HepG2 (cell line): ENCODE results near the gene ALDH1A2. TPM values are rescaled to one million over a fixed set of nuclear protein-coding genes. Genes with fewer than 3 reads are reported as not detected.

ENCODE experiments used
- ATAC-seq: fragments of 200-7000 bp; cut with Tn5 transposase; 3 replicates; pipeline ENCODE4 v1.9.1; 2020; ENCODE audit warnings: mild to moderate bottlenecking, moderate library complexity
- BruUV-seq: library from RNA; stranded (reverse); fragments of 400-500 nt; replicated peaks from 2 replicates; lab custom pipeline; 2021; lab: Mats Ljungman, UMichigan
- CTCF ChIA-PET: fragments of 300-600 bp; formaldehyde crosslinking; extraction: SDS; loops from one replicate; lab custom pipeline; 2021; ENCODE audit warnings: low total read pairs, inconsistent platforms, low intra/inter-chr PET ratio; lab: Yijun Ruan, JAX
- POLR2A ChIA-PET: fragments of 350-600 bp; sonication (Branson Sonifier 250); formaldehyde crosslinking; loops from one replicate; lab custom pipeline; 2020; ENCODE audit warnings: antibody characterized with exemption, inconsistent platforms; lab: Yijun Ruan, JAX
- DNase-seq: peaks from one replicate; pipeline ENCODE4 v3.0.0-alpha.2; 2015; ENCODE audit warnings: low spot score
- FAIRE-seq: peaks from 3 replicates; lab custom pipeline; 2011; peaks lifted over from hg19 to GRCh38; lab: Jason Lieb, UNC
- H2AFZ ChIP-seq: one replicate; pipeline ENCODE4 v1.6.1; 2011; ENCODE audit warnings: low read length, inconsistent platforms
- H3K27ac ChIP-seq: fragments of 300-600 bp; 3 replicates; pipeline ENCODE4 v1.8.0; 2011; ENCODE audit warnings: mixed run types, mild to moderate bottlenecking, mixed read lengths, low read length, inconsistent platforms; ENCODE audit not compliant: insufficient read depth; ENCODE audit errors: extremely low read length
- H3K27me3 ChIP-seq, 2 experiments: fragments of 200-600 bp in 1 of 2; 2 replicates in 1 of 2; 3 replicates in 1 of 2; pipeline versions ENCODE4 v1.6.0 to v1.8.0; 2011; ENCODE audit warnings: low read length in 2 of 2, mild to moderate bottlenecking in 2 of 2, moderate library complexity in 2 of 2, inconsistent platforms in 1 of 2; ENCODE audit not compliant: insufficient read depth in 2 of 2, control insufficient read depth in 1 of 2
- H3K36me3 ChIP-seq, 2 experiments: fragments of 200-600 bp in 1 of 2; replicated peaks in 1 of 2; 2 replicates in 1 of 2; 3 replicates in 1 of 2; pipeline versions ENCODE4 v1.5.1 to v1.8.0; 2011; ENCODE audit warnings: low read length in 2 of 2, inconsistent platforms in 1 of 2; ENCODE audit not compliant: insufficient read depth in 2 of 2, control insufficient read depth in 1 of 2
- H3K4me1 ChIP-seq: 2 replicates; pipeline ENCODE4 v1.5.1; 2012; ENCODE audit warnings: low read length, inconsistent platforms; ENCODE audit not compliant: insufficient read depth
- H3K4me2 ChIP-seq: 2 replicates; pipeline ENCODE4 v1.6.0; 2011; ENCODE audit warnings: low read depth, low read length, inconsistent platforms
- H3K4me3 ChIP-seq, 3 experiments: fragments of 200-600 bp in 1 of 3; sonication (generic), shearing (Covaris generic) in 1 of 3; replicated peaks in 1 of 3; 2 replicates each; pipeline ENCODE4 v1.5.1; 2011 to 2016; ENCODE audit warnings: low read length in 3 of 3, inconsistent platforms in 2 of 3, low read depth in 2 of 3, mild to moderate bottlenecking in 2 of 3, control low read depth in 1 of 3, mixed read lengths in 1 of 3; ENCODE audit not compliant: insufficient read depth in 1 of 3
- H3K79me2 ChIP-seq: one replicate; pipeline ENCODE4 v1.6.1; 2011; ENCODE audit warnings: low read length, inconsistent platforms; ENCODE audit not compliant: insufficient read depth
- H3K9ac ChIP-seq: 2 replicates; pipeline ENCODE4 v1.6.0; 2011; ENCODE audit warnings: mild to moderate bottlenecking, low read depth, low read length, inconsistent platforms; ENCODE audit not compliant: insufficient read depth
- H3K9me3 ChIP-seq: 2 replicates; pipeline ENCODE4 v1.5.1; 2012; ENCODE audit warnings: mild to moderate bottlenecking, low read length
- H4K20me1 ChIP-seq: 2 replicates; pipeline ENCODE4 v1.6.0; 2011; ENCODE audit warnings: inconsistent platforms, mild to moderate bottlenecking, low read length, moderate library complexity; ENCODE audit not compliant: insufficient read depth
- SP4 ChIP-seq: sonication (generic); formaldehyde crosslinking; IDR thresholded peaks from 2 replicates; pipeline ENCODE4 v1.8.1; 2023; ENCODE audit warnings: mild to moderate bottlenecking, missing genetic modification reagents
- TFDP2 ChIP-seq: sonication (generic); formaldehyde crosslinking; IDR thresholded peaks from 2 replicates; pipeline ENCODE4 v1.4.0; 2020; ENCODE audit warnings: missing genetic modification reagents
- THYN1 ChIP-seq: sonication (generic); formaldehyde crosslinking; IDR thresholded peaks from 2 replicates; pipeline ENCODE4 v1.8.1; 2023; ENCODE audit warnings: low read depth, mild to moderate bottlenecking, moderate library complexity, missing genetic modification reagents, borderline replicate concordance
- ZNF317 ChIP-seq: sonication (generic); formaldehyde crosslinking; IDR thresholded peaks from 2 replicates; pipeline ENCODE4 v1.5.0; 2020; ENCODE audit warnings: mild to moderate bottlenecking, missing genetic modification reagents
- WGBS: methylation state at CpG from one replicate; pipeline ENCODE4 v1.1.6; 2017; ENCODE audit warnings: low lambda C conversion rate; 5-methylcytosine and 5-hydroxymethylcytosine counted together
- in situ Hi-C: cut with HindIII; loops from 2 replicates; pipeline ENCODE4 v1.10.0; 2017; ENCODE audit warnings: low pct_unique_long_range_greater_than_20kb; ENCODE audit not compliant: extremely low pct_ligation_motif_present
- intact Hi-C: fragments of 100-400 bp; cut with micrococcal nuclease; formaldehyde crosslinking; loops from one replicate; pipeline ENCODE4 v1.10.0; 2022; ENCODE audit not compliant: unreplicated experiment
- polyA plus RNA-seq, 8 experiments: library from polyadenylated mRNA; depleted of rRNA in 3 of 8; stranded (reverse) in 7 of 8; unstranded in 1 of 8; fragments of >200 nt; fragmentation: Illumina TruSeq in 4 of 8; extraction: Trizol in 4 of 8; gene quantifications; 2 replicates each; pipeline versions ENCODE4 v1.2.1 to v1.2.3, GENCODE V29; 2011 to 2016; ENCODE audit warnings: low read depth in 4 of 8, missing spikeins in 1 of 8, mixed read lengths in 1 of 8; ENCODE audit not compliant: insufficient read depth in 1 of 8
- total RNA-seq, 5 experiments: library from RNA; depleted of rRNA; stranded (reverse); fragments of >200 nt; fragmentation: Illumina TruSeq; extraction: Trizol; gene quantifications; 2 replicates each; pipeline ENCODE4 v1.2.3, GENCODE V29; 2016; ENCODE audit warnings: low read depth in 1 of 5
- TF ChIP-seq, protein P1 (sequence below): sonication (generic); formaldehyde crosslinking; IDR thresholded peaks from 2 replicates; pipeline ENCODE4 v1.8.1; 2023; ENCODE audit warnings: missing genetic modification reagents, inconsistent platforms, borderline replicate concordance
- TF ChIP-seq, protein P2 (sequence below): sonication (generic); formaldehyde crosslinking; IDR thresholded peaks from 2 replicates; pipeline ENCODE4 v1.5.0; 2020; ENCODE audit warnings: mild to moderate bottlenecking, missing genetic modification reagents

Gene ALDH1A2
- total and polyA plus RNA-seq, 2 of the 13 experiments (the other 11 are each of a cell fraction or from before 2014, with no cell fraction given), result 0.64 to 0.90 TPM

DNA sequence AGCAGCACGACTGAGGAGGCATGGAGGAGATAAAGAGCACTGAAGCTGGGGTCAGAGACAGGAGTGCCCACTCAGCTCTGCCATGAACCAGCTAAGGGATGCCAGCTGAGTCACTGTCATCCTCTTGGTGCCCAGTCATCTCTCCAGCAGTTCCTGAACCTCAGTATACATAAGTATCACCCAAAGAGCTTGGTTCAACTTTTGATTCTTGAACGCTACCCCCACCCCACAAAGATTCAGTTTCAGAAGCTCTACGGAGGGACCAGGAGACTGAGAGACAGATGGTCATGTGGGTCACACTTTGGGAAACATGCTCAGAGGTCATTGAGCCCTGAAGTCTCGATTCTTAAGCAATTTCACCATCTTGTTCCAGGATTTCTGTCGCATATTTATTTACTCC lies 108.4 kb downstream of the ALDH1A2 start:
- Histone ChIP-seq H3K9me3 (no peaks in the 10 kb centered on the region), H3K4me2 (no peak overlapping the region), H2AFZ (no peak overlapping the region), H3K4me1 (no peaks in the 10 kb centered on the region), H3K36me3 (no peaks in the 10 kb centered on the region), H3K27ac (no peak overlapping the region), H4K20me1 (no peaks in the 10 kb centered on the region), H3K9ac (no peak overlapping the region), H3K27me3 (peaks cover 1 to 19% of the 10 kb centered on the region in 2 experiments; a peak in 2 of 5 replicates), H3K4me3 (no peak overlapping the region), H3K79me2 (no peaks in the 10 kb centered on the region)
- ChIA-PET CTCF (no interaction called here), POLR2A (no interaction called here)
- DNase-seq (no peak), FAIRE-seq (no peak), ATAC-seq (no peak)
- in situ Hi-C loops, result no loop called here
- 12% methylated on average over 5 of the region's 5 CpGs for WGBS
- TF ChIP-seq SP4 (no peak), ZNF317 (CRISPR knock-in tag) (no peak), TFDP2 (CRISPR knock-in tag) (no peak), THYN1 (CRISPR knock-in tag) (no peak)
- TF ChIP-seq, protein P1, sequence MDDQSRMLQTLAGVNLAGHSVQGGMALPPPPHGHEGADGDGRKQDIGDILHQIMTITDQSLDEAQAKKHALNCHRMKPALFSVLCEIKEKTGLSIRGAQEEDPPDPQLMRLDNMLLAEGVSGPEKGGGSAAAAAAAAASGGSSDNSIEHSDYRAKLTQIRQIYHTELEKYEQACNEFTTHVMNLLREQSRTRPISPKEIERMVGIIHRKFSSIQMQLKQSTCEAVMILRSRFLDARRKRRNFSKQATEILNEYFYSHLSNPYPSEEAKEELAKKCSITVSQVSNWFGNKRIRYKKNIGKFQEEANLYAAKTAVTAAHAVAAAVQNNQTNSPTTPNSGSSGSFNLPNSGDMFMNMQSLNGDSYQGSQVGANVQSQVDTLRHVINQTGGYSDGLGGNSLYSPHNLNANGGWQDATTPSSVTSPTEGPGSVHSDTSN (CRISPR knock-in tag), result no peak
- TF ChIP-seq, protein P2, sequence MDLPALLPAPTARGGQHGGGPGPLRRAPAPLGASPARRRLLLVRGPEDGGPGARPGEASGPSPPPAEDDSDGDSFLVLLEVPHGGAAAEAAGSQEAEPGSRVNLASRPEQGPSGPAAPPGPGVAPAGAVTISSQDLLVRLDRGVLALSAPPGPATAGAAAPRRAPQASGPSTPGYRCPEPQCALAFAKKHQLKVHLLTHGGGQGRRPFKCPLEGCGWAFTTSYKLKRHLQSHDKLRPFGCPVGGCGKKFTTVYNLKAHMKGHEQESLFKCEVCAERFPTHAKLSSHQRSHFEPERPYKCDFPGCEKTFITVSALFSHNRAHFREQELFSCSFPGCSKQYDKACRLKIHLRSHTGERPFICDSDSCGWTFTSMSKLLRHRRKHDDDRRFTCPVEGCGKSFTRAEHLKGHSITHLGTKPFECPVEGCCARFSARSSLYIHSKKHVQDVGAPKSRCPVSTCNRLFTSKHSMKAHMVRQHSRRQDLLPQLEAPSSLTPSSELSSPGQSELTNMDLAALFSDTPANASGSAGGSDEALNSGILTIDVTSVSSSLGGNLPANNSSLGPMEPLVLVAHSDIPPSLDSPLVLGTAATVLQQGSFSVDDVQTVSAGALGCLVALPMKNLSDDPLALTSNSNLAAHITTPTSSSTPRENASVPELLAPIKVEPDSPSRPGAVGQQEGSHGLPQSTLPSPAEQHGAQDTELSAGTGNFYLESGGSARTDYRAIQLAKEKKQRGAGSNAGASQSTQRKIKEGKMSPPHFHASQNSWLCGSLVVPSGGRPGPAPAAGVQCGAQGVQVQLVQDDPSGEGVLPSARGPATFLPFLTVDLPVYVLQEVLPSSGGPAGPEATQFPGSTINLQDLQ (CRISPR knock-in tag), result no peak
- intact Hi-C loops, result no loop called here
- BruUV-seq, result no TSS peak
